Loucy (cell line): ENCODE data around the gene FBLN2.

Source experiments
- H2AFZ ChIP-seq: fragments of 200-600 bp; sonication (generic); 2 replicates; pipeline ENCODE4 v1.6.0; 2016; ENCODE audit warnings: antibody characterized with exemption, mild to moderate bottlenecking, low read length, moderate library complexity
- H3F3A ChIP-seq: fragments of 200-600 bp; 2 replicates; pipeline ENCODE4 v1.6.0; 2016; ENCODE audit warnings: antibody characterized with exemption, low read depth, mild to moderate bottlenecking
- H3K27me3 ChIP-seq: fragments of 200-600 bp; sonication (generic); 2 replicates; pipeline ENCODE4 v1.6.1; 2014; ENCODE audit warnings: low read length, mild to moderate bottlenecking; ENCODE audit not compliant: insufficient read depth, poor library complexity, severe bottlenecking
- H3K36me3 ChIP-seq: fragments of 200-600 bp; sonication (generic); 2 replicates; pipeline ENCODE4 v1.6.1; 2016; ENCODE audit warnings: low read length; ENCODE audit not compliant: insufficient read depth
- H3K4me1 ChIP-seq: fragments of 200-600 bp; sonication (generic); 2 replicates; pipeline ENCODE4 v1.5.1; 2014; ENCODE audit warnings: low read length, mild to moderate bottlenecking; ENCODE audit not compliant: insufficient read depth, poor library complexity, severe bottlenecking
- H3K4me2 ChIP-seq: fragments of 200-600 bp; sonication (generic); 2 replicates; pipeline ENCODE4 v1.6.0; 2014; ENCODE audit warnings: antibody characterized with exemption, low read length, low read depth, mild to moderate bottlenecking; ENCODE audit not compliant: poor library complexity, severe bottlenecking
- H3K4me3 ChIP-seq: fragments of 200-600 bp; sonication (generic); 2 replicates; pipeline ENCODE4 v1.5.1; 2014; ENCODE audit warnings: low read length, mild to moderate bottlenecking, mixed read lengths; ENCODE audit not compliant: poor library complexity, severe bottlenecking
- H3K79me2 ChIP-seq: fragments of 200-600 bp; sonication (generic); 2 replicates; pipeline ENCODE4 v1.6.1; 2014; ENCODE audit warnings: low read length; ENCODE audit not compliant: insufficient read depth
- H3K9ac ChIP-seq: fragments of 200-600 bp; sonication (generic); 2 replicates; pipeline ENCODE4 v1.6.0; 2014; ENCODE audit warnings: mild to moderate bottlenecking, low read depth, low read length, moderate library complexity; ENCODE audit not compliant: poor library complexity, severe bottlenecking
- H3K9me2 ChIP-seq: fragments of 200-600 bp; sonication (generic); replicated peaks from 2 replicates; pipeline ENCODE4 v1.6.1; 2016; ENCODE audit warnings: low read depth, low read length, mixed read lengths
- H3K9me3 ChIP-seq: fragments of 200-600 bp; sonication (generic); 2 replicates; pipeline ENCODE4 v1.6.1; 2014; ENCODE audit warnings: mild to moderate bottlenecking, antibody characterized with exemption, low read length, low read depth; ENCODE audit not compliant: insufficient read depth
- H4K20me1 ChIP-seq: fragments of 200-600 bp; sonication (generic); 2 replicates; pipeline ENCODE4 v1.6.0; 2014; ENCODE audit warnings: antibody characterized with exemption, low read length, mild to moderate bottlenecking; ENCODE audit not compliant: insufficient read depth, poor library complexity, severe bottlenecking
- CTCF ChIP-seq: fragments of 200-600 bp; sonication (generic); conservative IDR thresholded peaks from 2 replicates; pipeline ENCODE4 v1.5.1; 2014; ENCODE audit warnings: mild to moderate bottlenecking, antibody characterized with exemption, low read length
- EZH2phosphoT487 ChIP-seq: fragments of 200-600 bp; IDR thresholded peaks from 2 replicates; pipeline ENCODE4 v1.6.1; 2018; ENCODE audit warnings: antibody characterized with exemption, mild to moderate bottlenecking, moderate library complexity, borderline replicate concordance

The FBLN2 gene

GRCh38 chr3:13615019-13615528 is 66.1 kb downstream of the FBLN2 start:
- H3K4me2 ChIP-seq: no peak overlapping the region
- H3K36me3 ChIP-seq: no peaks in the 10 kb centered on the region
- H3K9ac ChIP-seq: no peak overlapping the region
- H4K20me1 ChIP-seq: no peaks in the 10 kb centered on the region
- no peaks in the 10 kb centered on the region for H3K9me2 ChIP-seq
- H3K9me3 ChIP-seq: no peaks in the 10 kb centered on the region
- H3K4me1 ChIP-seq: no peaks in the 10 kb centered on the region
- H2AFZ ChIP-seq: no peak overlapping the region
- no peak overlapping the region for H3K4me3 ChIP-seq
- no peak for TF ChIP-seq CTCF
- TF ChIP-seq EZH2phosphoT487: no peak
- H3F3A ChIP-seq: no peaks in the 10 kb centered on the region
- no peaks in the 10 kb centered on the region for H3K79me2 ChIP-seq
- no peaks in the 10 kb centered on the region for H3K27me3 ChIP-seq

GRCh38 chr3:13616359-13616758 is 67.4 kb downstream of the FBLN2 start:
- Histone ChIP-seq H3K36me3 (no peaks in the 10 kb centered on the region), H3K4me3 (no peak overlapping the region), H4K20me1 (no peaks in the 10 kb centered on the region), H3K79me2 (no peaks in the 10 kb centered on the region), H2AFZ (no peak overlapping the region), H3K9me2 (no peaks in the 10 kb centered on the region), H3K9me3 (no peaks in the 10 kb centered on the region), H3K9ac (no peak overlapping the region), H3K4me2 (no peak overlapping the region), H3K4me1 (no peaks in the 10 kb centered on the region), H3K27me3 (no peaks in the 10 kb centered on the region), H3F3A (no peaks in the 10 kb centered on the region)
- no peak for TF ChIP-seq CTCF
- no peak for TF ChIP-seq EZH2phosphoT487

- H3F3A ChIP-seq: no peaks in the 10 kb centered on the region
- H4K20me1 ChIP-seq: no peaks in the 10 kb centered on the region
- no peak overlapping the region for H2AFZ ChIP-seq
- H3K9ac ChIP-seq: no peak overlapping the region
- no peaks in the 10 kb centered on the region for H3K36me3 ChIP-seq
- no peak overlapping the region for H3K4me3 ChIP-seq
- H3K9me3 ChIP-seq: no peaks in the 10 kb centered on the region
- H3K4me2 ChIP-seq: no peak overlapping the region
- TF ChIP-seq EZH2phosphoT487 (no peak), CTCF (no peak)
- H3K9me2 ChIP-seq: no peaks in the 10 kb centered on the region
- H3K4me1 ChIP-seq: no peaks in the 10 kb centered on the region
- H3K79me2 ChIP-seq: no peaks in the 10 kb centered on the region
- H3K27me3 ChIP-seq: no peaks in the 10 kb centered on the region
Observed at GRCh38 chr3:13617097-13617738, 68.3 kb downstream of the FBLN2 start.
